ENCODE measurements around the gene LRP8.

- no peak for TF ChIP-seq CTCF (IDR thresholded peaks at IDR 0.05)
- no peak for TF ChIP-seq SIN3A (IDR thresholded peaks at IDR 0.05; ENCODE audit: borderline replicate concordance, insufficient read depth, low read depth, low read length)
- TF ChIP-seq POLR2AphosphoS5 (IDR thresholded peaks at IDR 0.05; ENCODE audit: low read depth, low read length), result no peak
- TF ChIP-seq TCF7L2 (IDR thresholded peaks at IDR 0.05; ENCODE audit: low read depth, low read length), result no peak
Measured at GRCh38 chr1:53207726-53208125, 120.1 kb downstream of the LRP8 start.
